ENCODE data around the gene SERINC5. TPM values are rescaled to one million over a fixed set of nuclear protein-coding genes. Genes with fewer than 3 reads are reported as not detected.

The SERINC5 gene
- total RNA-seq, 1 experiment from 2014 or later, result 19.4 TPM

GRCh38 chr5:80266566-80266965 is 10.7 kb upstream of the SERINC5 start:
- in situ Hi-C loops (cut with HindIII; ENCODE audit: low pct_unique_long_range_greater_than_20kb, low sequenced_read_pairs), result no loop called here
- DNase-seq (ENCODE audit: low read depth), result no peak

DNA sequence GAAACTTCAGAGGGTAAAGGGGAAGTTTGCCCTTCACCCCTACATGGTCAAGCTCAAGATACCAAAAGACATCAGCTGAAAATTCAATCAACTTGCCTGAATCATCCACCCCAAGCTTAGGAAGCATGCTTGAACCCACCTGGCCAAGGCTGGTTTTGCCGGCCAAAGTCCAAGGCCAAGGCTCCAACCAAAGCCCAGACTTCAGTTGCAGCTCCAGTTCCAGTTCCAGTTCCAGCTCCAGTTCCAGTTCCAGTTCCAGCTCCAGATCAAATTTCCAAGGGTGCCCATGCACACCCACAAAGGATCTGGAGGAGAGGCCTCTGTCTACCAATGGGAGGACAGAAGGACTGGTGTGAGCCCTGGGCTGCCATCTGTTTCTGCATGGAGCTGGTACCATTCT is 4.6 kb upstream of the SERINC5 start:
- in situ Hi-C loops (cut with HindIII; ENCODE audit: low pct_unique_long_range_greater_than_20kb, low sequenced_read_pairs), result no loop called here

DNA sequence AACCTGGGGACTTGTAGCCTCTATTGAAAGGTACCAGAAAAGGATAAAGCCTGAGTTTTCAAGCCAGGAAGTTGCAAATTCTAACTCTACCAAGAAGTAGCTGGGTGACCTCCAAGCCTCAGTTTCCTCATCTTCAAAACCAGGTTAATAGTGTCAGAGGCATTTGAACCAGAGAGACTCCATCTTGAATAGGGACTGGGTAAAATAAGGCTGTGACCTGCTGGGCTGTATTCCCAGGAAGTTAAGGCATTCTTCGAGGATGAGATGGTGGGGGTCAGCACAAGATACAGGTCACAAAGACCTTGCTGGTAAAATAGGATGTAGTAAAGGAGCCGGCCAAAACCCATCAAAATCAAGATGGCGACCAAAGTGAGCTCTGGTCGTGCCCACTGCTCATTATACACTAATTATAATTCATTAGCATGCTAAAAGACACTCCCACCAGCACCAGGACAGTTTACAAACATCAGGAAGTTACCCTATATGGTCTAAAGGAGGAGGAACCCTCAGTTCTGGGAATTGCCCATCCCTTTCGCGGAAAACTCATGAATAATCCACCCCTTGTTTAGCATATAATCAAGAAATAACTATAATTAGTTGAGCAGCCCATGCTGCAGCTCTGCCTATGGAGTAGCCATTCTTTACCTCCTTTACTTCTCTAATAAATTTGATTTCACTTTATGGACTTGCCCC is 3.8 kb upstream of the SERINC5 start:
- in situ Hi-C loops (cut with HindIII; ENCODE audit: low pct_unique_long_range_greater_than_20kb, low sequenced_read_pairs), result no loop called here
- no peak for DNase-seq (ENCODE audit: low read depth)

More for the DNA sequence above, 4.6 kb upstream of the SERINC5 start:
- no peak for DNase-seq (ENCODE audit: low read depth)

DNA sequence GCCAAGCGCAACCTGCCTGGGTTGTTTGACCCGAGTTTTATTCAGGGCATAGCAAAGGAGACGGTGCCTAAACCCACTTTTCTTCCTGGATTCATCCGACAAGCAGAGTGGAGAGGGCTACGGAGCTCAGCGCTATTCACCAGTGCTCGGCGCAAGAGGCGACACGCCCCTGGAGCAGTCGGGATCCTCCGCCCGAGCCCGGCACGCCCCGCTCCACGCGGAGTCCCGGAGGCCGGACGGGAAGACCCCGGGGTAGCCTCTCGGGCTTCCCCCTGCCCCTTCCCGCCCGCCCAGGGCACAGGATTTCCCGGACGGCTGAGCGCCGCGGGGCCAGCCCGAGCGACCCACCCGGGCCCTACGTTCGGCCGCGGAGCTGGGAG is 427 bp downstream of the SERINC5 start:
- DNase-seq (ENCODE audit: low read depth), result peak; percentile 59
- in situ Hi-C loops (cut with HindIII; ENCODE audit: low pct_unique_long_range_greater_than_20kb, low sequenced_read_pairs), result no loop called here

- in situ Hi-C loops (cut with HindIII; ENCODE audit: low pct_unique_long_range_greater_than_20kb, low sequenced_read_pairs), result no loop called here
- DNase-seq (ENCODE audit: low read depth), result no peak
These were observed 949 bp downstream of the SERINC5 start for GRCh38 chr5:80254767-80255430.

DNA sequence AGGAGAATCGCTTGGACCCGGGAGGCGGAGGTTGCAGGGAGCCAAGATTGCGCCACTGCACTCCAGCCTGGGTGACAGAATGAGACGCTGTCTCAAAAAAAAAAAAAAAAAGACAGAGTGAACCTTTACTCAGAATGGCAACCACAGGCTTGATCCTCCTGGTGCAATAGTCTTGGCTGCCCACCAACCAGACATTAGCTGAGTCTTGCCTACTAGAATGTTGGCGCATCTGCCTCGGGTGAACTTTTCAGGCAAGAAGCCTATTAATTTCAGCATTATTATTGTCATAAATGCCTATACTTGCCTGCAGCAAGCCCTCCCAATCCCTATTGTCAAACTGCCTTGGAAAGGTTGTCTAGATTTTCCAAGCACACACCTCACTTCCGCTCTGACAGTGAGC is 4.2 kb downstream of the SERINC5 start:
- DNase-seq (ENCODE audit: low read depth), result no peak
- in situ Hi-C loops (cut with HindIII; ENCODE audit: low pct_unique_long_range_greater_than_20kb, low sequenced_read_pairs), result no loop called here

- in situ Hi-C loops (cut with HindIII; ENCODE audit: low pct_unique_long_range_greater_than_20kb, low sequenced_read_pairs), result no loop called here
These were observed 5.0 kb downstream of the SERINC5 start for GRCh38 chr5:80250801-80251200.

GRCh38 chr5:80249901-80250300 is 5.9 kb downstream of the SERINC5 start:
- DNase-seq (ENCODE audit: low read depth), result no peak
- in situ Hi-C loops (cut with HindIII; ENCODE audit: low pct_unique_long_range_greater_than_20kb, low sequenced_read_pairs), result no loop called here

More at GRCh38 chr5:80250801-80251200, 5.0 kb downstream of the SERINC5 start:
- DNase-seq (ENCODE audit: low read depth), result no peak

- no peak for DNase-seq (ENCODE audit: low read depth)
- in situ Hi-C loops (cut with HindIII; ENCODE audit: low pct_unique_long_range_greater_than_20kb, low sequenced_read_pairs), result no loop called here
These were observed 7.5 kb downstream of the SERINC5 start for GRCh38 chr5:80248378-80248777.

- in situ Hi-C loops (cut with HindIII; ENCODE audit: low pct_unique_long_range_greater_than_20kb, low sequenced_read_pairs), result no loop called here
- peak; percentile 92 for DNase-seq (ENCODE audit: low read depth)
These were observed 8.7 kb downstream of the SERINC5 start for GRCh38 chr5:80246995-80247729.

DNA sequence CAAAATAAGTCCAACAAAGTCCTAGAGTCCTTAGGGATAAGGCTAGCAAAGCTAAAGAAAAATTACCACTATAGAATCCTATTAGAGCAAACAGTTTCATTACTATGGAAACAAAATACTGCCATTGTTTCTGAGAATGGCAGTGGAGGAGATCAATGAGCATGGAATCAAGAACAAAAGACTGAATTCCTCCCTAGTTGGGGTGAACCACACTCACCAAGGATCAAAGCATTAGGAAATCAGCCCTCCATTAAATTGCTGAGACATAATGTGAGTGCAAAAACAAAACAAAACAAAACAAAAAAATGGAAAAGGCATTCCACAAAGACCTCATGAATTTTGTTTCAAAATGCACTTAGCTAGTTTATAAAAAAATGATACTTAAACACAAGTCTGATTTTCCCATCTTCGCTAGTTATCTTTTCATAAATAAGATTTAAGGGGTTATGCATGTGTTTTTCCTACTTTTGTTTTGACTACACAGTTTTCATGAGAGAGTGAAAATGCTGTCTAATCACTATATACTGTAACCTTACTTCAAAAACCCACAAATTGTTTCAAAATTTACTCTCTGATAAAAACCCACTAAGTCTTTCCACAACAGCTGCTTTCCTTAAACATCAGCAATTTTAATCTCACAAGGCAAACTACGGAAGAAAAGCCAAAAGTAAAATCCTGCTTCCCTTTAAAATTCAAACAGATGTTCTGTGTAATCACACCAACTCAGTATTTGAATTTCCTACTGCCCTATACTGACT is 9.7 kb downstream of the SERINC5 start:
- in situ Hi-C loops (cut with HindIII; ENCODE audit: low pct_unique_long_range_greater_than_20kb, low sequenced_read_pairs), result no loop called here
- DNase-seq (ENCODE audit: low read depth), result no peak

DNA sequence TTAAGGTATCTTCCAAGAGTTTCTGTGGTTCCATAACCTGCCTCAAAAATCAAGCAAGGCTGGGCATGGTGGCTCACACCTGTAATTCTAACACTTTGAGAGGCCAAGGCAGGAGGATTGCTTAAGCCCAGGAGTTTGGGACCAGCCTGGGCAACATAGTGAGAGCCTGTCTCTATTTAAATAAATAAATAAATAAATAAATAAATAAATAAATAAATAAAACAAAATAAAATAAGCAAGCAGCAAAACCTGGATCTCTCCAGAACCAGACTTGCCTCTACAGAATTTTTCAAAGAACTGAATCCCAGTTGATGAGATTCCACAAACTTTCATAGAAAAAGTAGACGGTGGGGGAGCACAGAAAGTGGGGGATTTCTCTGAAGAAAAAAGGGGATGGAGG is 12.3 kb downstream of the SERINC5 start:
- in situ Hi-C loops (cut with HindIII; ENCODE audit: low pct_unique_long_range_greater_than_20kb, low sequenced_read_pairs), result no loop called here

DNA sequence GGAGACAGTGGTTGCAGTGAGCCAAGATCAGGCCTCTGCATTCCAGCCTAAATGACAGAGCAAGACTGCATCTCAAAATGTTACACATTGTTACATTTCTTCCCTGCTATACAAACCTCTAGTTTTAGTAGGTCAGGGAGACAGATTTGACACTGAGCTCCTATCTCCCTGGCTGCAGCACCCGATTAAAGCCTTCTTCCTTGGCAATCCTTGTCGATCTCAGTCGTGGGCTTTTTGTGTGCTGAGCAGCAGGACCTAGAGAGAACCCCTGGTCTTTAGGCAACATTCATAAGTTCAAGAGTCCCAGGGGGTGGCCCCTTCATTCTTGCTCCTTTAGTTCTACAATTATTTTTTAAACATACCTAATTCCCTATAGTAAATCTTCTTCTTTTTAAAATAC is 13.0 kb downstream of the SERINC5 start:
- in situ Hi-C loops (cut with HindIII; ENCODE audit: low pct_unique_long_range_greater_than_20kb, low sequenced_read_pairs), result no loop called here
- no peak for DNase-seq (ENCODE audit: low read depth)

More for the DNA sequence above, 12.3 kb downstream of the SERINC5 start:
- no peak for DNase-seq (ENCODE audit: low read depth)

DNA sequence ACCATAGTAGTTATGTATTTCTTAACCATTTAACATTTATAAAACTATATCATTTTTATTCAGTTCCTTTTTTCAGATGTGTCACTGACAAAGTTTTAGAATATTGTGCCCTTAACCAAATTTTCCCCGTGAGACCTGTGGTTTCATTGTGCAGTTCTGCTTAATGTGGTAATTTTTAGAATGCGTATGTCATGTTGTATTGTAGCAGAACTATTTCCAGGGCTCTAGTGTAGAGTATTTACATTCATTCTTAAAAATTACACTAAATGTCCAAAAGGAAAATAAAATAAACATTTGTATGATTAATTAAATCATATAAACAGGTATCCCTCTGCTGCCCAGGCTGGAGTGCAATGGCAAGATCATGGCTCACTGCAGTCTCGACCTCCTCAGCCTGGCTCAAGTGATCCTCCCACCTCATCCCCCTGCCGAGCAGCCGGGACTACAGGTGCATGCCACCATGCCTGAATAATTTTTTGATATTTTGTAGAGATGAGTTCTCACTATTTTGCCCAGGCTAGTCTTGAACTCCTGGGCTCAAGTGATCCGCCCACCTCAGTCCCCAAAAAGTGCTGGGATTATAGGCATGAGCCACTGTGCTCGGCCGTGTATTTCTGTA is 15.4 kb downstream of the SERINC5 start:
- no peak for DNase-seq (ENCODE audit: low read depth)
- in situ Hi-C loops (cut with HindIII; ENCODE audit: low pct_unique_long_range_greater_than_20kb, low sequenced_read_pairs), result no loop called here

DNA sequence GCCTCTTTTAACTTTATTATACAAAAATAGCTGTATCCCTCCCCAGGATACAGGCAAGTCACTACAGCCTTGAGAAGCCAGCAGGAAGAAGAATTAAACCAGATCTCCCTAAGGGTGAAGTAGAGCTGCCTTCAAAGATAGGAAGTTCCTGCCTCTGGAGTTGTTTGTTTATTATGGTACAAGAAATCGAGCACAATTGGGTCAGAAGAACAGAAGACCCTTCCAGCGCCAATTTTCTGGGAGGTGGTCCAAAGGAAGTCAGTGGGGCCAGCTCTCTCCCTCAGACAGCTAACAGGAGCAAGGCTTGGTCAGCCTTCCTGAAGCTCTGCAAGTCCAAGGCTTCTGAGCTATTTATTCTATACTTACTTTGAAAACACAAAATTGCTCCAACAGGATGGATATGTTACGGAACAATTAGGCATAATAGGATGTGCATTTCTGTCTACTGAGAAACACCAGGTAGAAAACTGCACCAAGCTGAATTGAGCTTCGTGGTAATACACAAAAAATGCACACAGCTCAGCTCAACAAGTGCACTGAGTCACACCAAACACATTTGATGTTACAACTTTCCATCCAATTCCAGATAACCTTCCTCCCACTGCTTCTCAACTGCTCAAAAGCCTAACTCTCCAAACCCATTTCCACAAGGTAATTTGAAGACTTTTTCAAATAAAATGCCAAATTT is 16.0 kb downstream of the SERINC5 start:
- DNase-seq (ENCODE audit: low read depth), result no peak
- in situ Hi-C loops (cut with HindIII; ENCODE audit: low pct_unique_long_range_greater_than_20kb, low sequenced_read_pairs), result no loop called here

GRCh38 chr5:80238778-80239679 is 16.8 kb downstream of the SERINC5 start:
- no peak for DNase-seq (ENCODE audit: low read depth)
- in situ Hi-C loops (cut with HindIII; ENCODE audit: low pct_unique_long_range_greater_than_20kb, low sequenced_read_pairs), result no loop called here

DNA sequence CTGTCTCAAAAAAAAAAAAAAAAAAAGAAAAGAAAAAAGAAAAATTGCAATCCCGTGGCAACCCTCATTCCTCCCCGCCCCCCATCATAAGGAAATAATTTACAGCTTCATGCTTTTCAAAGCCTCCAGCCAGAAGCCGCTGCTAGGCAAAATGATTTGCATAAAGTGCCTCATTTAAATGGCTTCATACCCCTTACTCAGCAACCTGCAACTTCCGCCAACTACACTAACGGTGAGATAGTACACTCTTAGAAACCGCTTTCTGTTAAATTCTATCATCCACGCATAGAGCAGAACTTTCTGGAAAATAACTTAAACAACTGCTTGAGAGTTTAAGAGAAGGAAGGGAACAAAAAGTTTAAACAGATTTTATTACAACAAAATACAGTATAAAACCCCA is 17.8 kb downstream of the SERINC5 start:
- no peak for DNase-seq (ENCODE audit: low read depth)

More for the DNA sequence above, 17.8 kb downstream of the SERINC5 start:
- in situ Hi-C loops (cut with HindIII; ENCODE audit: low pct_unique_long_range_greater_than_20kb, low sequenced_read_pairs), result no loop called here

All from Caki2 (cell line).